GM18511 (cell line): ENCODE measurements around the gene NAMPT.
"Not testable (repeated sequence)": the region's sequence is repeated elsewhere in the genome, so short reads cannot be mapped to it uniquely, and the experiment has no call there.

Source experiments
- ATAC-seq: cut with Tn5 transposase; IDR thresholded peaks from one replicate; pipeline ENCODE4 v1.9.1; 2021; ENCODE audit warnings: mild to moderate bottlenecking, moderate library complexity; ENCODE audit not compliant: unreplicated experiment

Gene NAMPT

GRCh38 chr7:106305732-106306131 lies 20.9 kb upstream of the NAMPT start:
- ATAC-seq, result no peak

GRCh38 chr7:106304568-106304967 lies 19.8 kb upstream of the NAMPT start:
- no peak for ATAC-seq

- ATAC-seq, result not testable (repeated sequence)
Measured at GRCh38 chr7:106298631-106299030, 13.8 kb upstream of the NAMPT start.

GRCh38 chr7:106298155-106298554 lies 13.4 kb upstream of the NAMPT start:
- not testable (repeated sequence) for ATAC-seq

- no peak for ATAC-seq
Measured at GRCh38 chr7:106294334-106294733, 9.6 kb upstream of the NAMPT start.

- no peak for ATAC-seq
Measured at GRCh38 chr7:106291247-106291646, 6.5 kb upstream of the NAMPT start.

GRCh38 chr7:106290319-106290718 lies 5.5 kb upstream of the NAMPT start:
- no peak for ATAC-seq

GRCh38 chr7:106289848-106290247 lies 5.1 kb upstream of the NAMPT start:
- ATAC-seq, result no peak

- no peak for ATAC-seq
Measured at GRCh38 chr7:106288263-106288662, 3.5 kb upstream of the NAMPT start.

GRCh38 chr7:106287786-106288185 lies 3.0 kb upstream of the NAMPT start:
- no peak for ATAC-seq

GRCh38 chr7:106285855-106286492 lies 1.2 kb upstream of the NAMPT start:
- peak; percentile 38 for ATAC-seq

- ATAC-seq, result peak; percentile 79
Measured at GRCh38 chr7:106285051-106285854, 470 bp upstream of the NAMPT start.

GRCh38 chr7:106283831-106284713 lies 711 bp downstream of the NAMPT start:
- peak; percentile 23 for ATAC-seq

GRCh38 chr7:106283501-106283830 lies 1.3 kb downstream of the NAMPT start:
- ATAC-seq, result no peak

GRCh38 chr7:106282852-106283251 lies 1.9 kb downstream of the NAMPT start:
- no peak for ATAC-seq

GRCh38 chr7:106282390-106282789 lies 2.4 kb downstream of the NAMPT start:
- no peak for ATAC-seq

GRCh38 chr7:106281585-106282318 lies 3.0 kb downstream of the NAMPT start:
- no peak for ATAC-seq

- no peak for ATAC-seq
Measured at GRCh38 chr7:106281127-106281526, 3.7 kb downstream of the NAMPT start.

GRCh38 chr7:106279425-106280197 lies 5.2 kb downstream of the NAMPT start:
- ATAC-seq, result no peak

GRCh38 chr7:106278695-106279094 lies 6.1 kb downstream of the NAMPT start:
- no peak for ATAC-seq
